Loucy (cell line): Measurements from ENCODE around the gene AGO3.

ENCODE experiments used
- H2AFZ ChIP-seq: fragments of 200-600 bp; sonication (generic); 2 replicates; pipeline ENCODE4 v1.6.0; 2016; ENCODE audit warnings: antibody characterized with exemption, mild to moderate bottlenecking, low read length, moderate library complexity
- H3F3A ChIP-seq: fragments of 200-600 bp; 2 replicates; pipeline ENCODE4 v1.6.0; 2016; ENCODE audit warnings: antibody characterized with exemption, low read depth, mild to moderate bottlenecking
- H3K27me3 ChIP-seq: fragments of 200-600 bp; sonication (generic); 2 replicates; pipeline ENCODE4 v1.6.1; 2014; ENCODE audit warnings: low read length, mild to moderate bottlenecking; ENCODE audit not compliant: insufficient read depth, poor library complexity, severe bottlenecking
- H3K36me3 ChIP-seq: fragments of 200-600 bp; sonication (generic); 2 replicates; pipeline ENCODE4 v1.6.1; 2016; ENCODE audit warnings: low read length; ENCODE audit not compliant: insufficient read depth
- H3K4me1 ChIP-seq: fragments of 200-600 bp; sonication (generic); 2 replicates; pipeline ENCODE4 v1.5.1; 2014; ENCODE audit warnings: low read length, mild to moderate bottlenecking; ENCODE audit not compliant: insufficient read depth, poor library complexity, severe bottlenecking
- H3K4me2 ChIP-seq: fragments of 200-600 bp; sonication (generic); 2 replicates; pipeline ENCODE4 v1.6.0; 2014; ENCODE audit warnings: antibody characterized with exemption, low read length, low read depth, mild to moderate bottlenecking; ENCODE audit not compliant: poor library complexity, severe bottlenecking
- H3K4me3 ChIP-seq: fragments of 200-600 bp; sonication (generic); 2 replicates; pipeline ENCODE4 v1.5.1; 2014; ENCODE audit warnings: low read length, mild to moderate bottlenecking, mixed read lengths; ENCODE audit not compliant: poor library complexity, severe bottlenecking
- H3K79me2 ChIP-seq: fragments of 200-600 bp; sonication (generic); 2 replicates; pipeline ENCODE4 v1.6.1; 2014; ENCODE audit warnings: low read length; ENCODE audit not compliant: insufficient read depth
- H3K9ac ChIP-seq: fragments of 200-600 bp; sonication (generic); 2 replicates; pipeline ENCODE4 v1.6.0; 2014; ENCODE audit warnings: mild to moderate bottlenecking, low read depth, low read length, moderate library complexity; ENCODE audit not compliant: poor library complexity, severe bottlenecking
- H3K9me2 ChIP-seq: fragments of 200-600 bp; sonication (generic); replicated peaks from 2 replicates; pipeline ENCODE4 v1.6.1; 2016; ENCODE audit warnings: low read depth, low read length, mixed read lengths
- H3K9me3 ChIP-seq: fragments of 200-600 bp; sonication (generic); 2 replicates; pipeline ENCODE4 v1.6.1; 2014; ENCODE audit warnings: mild to moderate bottlenecking, antibody characterized with exemption, low read length, low read depth; ENCODE audit not compliant: insufficient read depth
- H4K20me1 ChIP-seq: fragments of 200-600 bp; sonication (generic); 2 replicates; pipeline ENCODE4 v1.6.0; 2014; ENCODE audit warnings: antibody characterized with exemption, low read length, mild to moderate bottlenecking; ENCODE audit not compliant: insufficient read depth, poor library complexity, severe bottlenecking
- EZH2phosphoT487 ChIP-seq: fragments of 200-600 bp; IDR thresholded peaks from 2 replicates; pipeline ENCODE4 v1.6.1; 2018; ENCODE audit warnings: antibody characterized with exemption, mild to moderate bottlenecking, moderate library complexity, borderline replicate concordance
- TF ChIP-seq, protein P1 (sequence below): fragments of 200-600 bp; sonication (generic); conservative IDR thresholded peaks from 2 replicates; pipeline ENCODE4 v1.5.1; 2014; ENCODE audit warnings: mild to moderate bottlenecking, antibody characterized with exemption, low read length

AGO3 gene

DNA sequence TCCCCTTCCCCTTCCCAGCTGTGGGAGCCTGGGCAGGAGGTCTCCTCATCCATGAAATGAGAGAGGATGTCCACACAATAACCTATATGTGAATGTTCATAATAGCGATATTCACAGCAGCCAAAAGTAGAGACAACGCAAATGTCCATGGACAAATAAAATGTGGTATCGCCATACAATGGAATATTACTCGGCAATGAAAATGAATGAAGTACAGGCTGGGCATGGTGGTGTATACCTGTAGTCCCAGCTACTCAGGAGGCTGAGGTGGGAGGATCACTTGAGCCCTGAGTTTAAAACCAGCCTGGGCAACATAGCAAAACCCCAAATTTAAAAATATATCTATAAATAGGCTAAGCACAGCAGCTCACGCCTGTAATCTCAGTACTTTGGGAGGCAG, 170.6 kb downstream of the AGO3 start:
- TF ChIP-seq, protein P1, sequence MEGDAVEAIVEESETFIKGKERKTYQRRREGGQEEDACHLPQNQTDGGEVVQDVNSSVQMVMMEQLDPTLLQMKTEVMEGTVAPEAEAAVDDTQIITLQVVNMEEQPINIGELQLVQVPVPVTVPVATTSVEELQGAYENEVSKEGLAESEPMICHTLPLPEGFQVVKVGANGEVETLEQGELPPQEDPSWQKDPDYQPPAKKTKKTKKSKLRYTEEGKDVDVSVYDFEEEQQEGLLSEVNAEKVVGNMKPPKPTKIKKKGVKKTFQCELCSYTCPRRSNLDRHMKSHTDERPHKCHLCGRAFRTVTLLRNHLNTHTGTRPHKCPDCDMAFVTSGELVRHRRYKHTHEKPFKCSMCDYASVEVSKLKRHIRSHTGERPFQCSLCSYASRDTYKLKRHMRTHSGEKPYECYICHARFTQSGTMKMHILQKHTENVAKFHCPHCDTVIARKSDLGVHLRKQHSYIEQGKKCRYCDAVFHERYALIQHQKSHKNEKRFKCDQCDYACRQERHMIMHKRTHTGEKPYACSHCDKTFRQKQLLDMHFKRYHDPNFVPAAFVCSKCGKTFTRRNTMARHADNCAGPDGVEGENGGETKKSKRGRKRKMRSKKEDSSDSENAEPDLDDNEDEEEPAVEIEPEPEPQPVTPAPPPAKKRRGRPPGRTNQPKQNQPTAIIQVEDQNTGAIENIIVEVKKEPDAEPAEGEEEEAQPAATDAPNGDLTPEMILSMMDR: no peak
- no peak for TF ChIP-seq EZH2phosphoT487
- no peaks in the 10 kb centered on the region for H3F3A ChIP-seq
- H3K9me2 ChIP-seq: no peaks in the 10 kb centered on the region
- H2AFZ ChIP-seq: no peak overlapping the region
- no peaks in the 10 kb centered on the region for H4K20me1 ChIP-seq
- no peaks in the 10 kb centered on the region for H3K79me2 ChIP-seq
- H3K4me2 ChIP-seq: no peak overlapping the region
- peaks cover 6% of the 10 kb centered on the region for H3K4me1 ChIP-seq
- H3K9me3 ChIP-seq: no peaks in the 10 kb centered on the region
- H3K9ac ChIP-seq: no peak overlapping the region
- no peak overlapping the region for H3K4me3 ChIP-seq
- H3K27me3 ChIP-seq: no peaks in the 10 kb centered on the region
- H3K36me3 ChIP-seq: no peaks in the 10 kb centered on the region

DNA sequence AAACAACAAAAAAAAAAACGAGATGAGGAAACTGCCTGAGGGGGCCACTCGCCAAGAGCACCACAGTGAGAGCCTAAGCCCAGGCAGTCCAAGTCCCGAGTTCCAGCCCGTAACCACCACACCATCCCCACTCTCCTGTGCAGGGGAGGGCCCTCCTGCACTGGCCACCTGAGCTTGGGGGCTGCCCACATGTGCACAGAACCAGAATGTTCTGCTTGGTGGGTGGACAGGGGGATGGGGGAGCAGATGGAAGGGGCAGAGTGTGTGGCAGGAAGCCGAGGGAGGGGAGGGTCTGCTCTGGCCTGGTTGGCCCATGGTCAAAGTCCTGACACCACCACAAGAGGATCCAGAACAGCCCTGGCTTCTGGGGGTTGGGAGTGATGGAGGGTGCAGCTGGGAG, 175.4 kb downstream of the AGO3 start:
- Histone ChIP-seq H2AFZ (peak overlapping the region; percentile 42; the same call in 1 of the 2 replicates), H3K4me1 (peaks cover 36% of the 10 kb centered on the region), H3K27me3 (no peaks in the 10 kb centered on the region), H3K4me2 (no peak overlapping the region), H3K9me3 (no peaks in the 10 kb centered on the region), H3K4me3 (no peak overlapping the region), H3K36me3 (no peaks in the 10 kb centered on the region), H4K20me1 (no peaks in the 10 kb centered on the region), H3K9ac (no peak overlapping the region), H3K79me2 (no peaks in the 10 kb centered on the region), H3F3A (no peaks in the 10 kb centered on the region), H3K9me2 (no peaks in the 10 kb centered on the region)
- TF ChIP-seq, protein P1: no peak
- TF ChIP-seq EZH2phosphoT487: no peak

- Histone ChIP-seq H3K9ac (no peak overlapping the region), H3K27me3 (no peaks in the 10 kb centered on the region), H3K9me3 (no peaks in the 10 kb centered on the region), H3K4me2 (no peak overlapping the region), H3K4me3 (no peak overlapping the region), H3K36me3 (no peaks in the 10 kb centered on the region), H3K4me1 (peaks cover 40% of the 10 kb centered on the region), H3F3A (no peaks in the 10 kb centered on the region), H4K20me1 (no peaks in the 10 kb centered on the region), H3K79me2 (no peaks in the 10 kb centered on the region), H2AFZ (no peak overlapping the region), H3K9me2 (no peaks in the 10 kb centered on the region)
- TF ChIP-seq, protein P1: no peak
- TF ChIP-seq EZH2phosphoT487: no peak
Observed at GRCh38 chr1:36107394-36107793, 176.5 kb downstream of the AGO3 start.
